GM12878 (cell line): ENCODE results near the gene TCF7L1. TPM values are rescaled to one million over a fixed set of nuclear protein-coding genes. Genes with fewer than 3 reads are reported as not detected.

Source experiments
- ATAC-seq: fragments of 200-7000 bp; cut with Tn5 transposase; 3 replicates; pipeline ENCODE4 v1.9.1; 2020; ENCODE audit warnings: mild to moderate bottlenecking, moderate library complexity
- BruUV-seq: library from RNA; stranded (reverse); fragments of 400-500 nt; replicated peaks from 2 replicates; lab custom pipeline; 2021; lab: Mats Ljungman, UMichigan
- CTCF ChIA-PET: fragments of 300-600 bp; sonication (Branson Sonifier 250); formaldehyde crosslinking; extraction: SDS; loops from one replicate; lab custom pipeline; 2021; ENCODE audit warnings: inconsistent platforms; lab: Yijun Ruan, JAX
- POLR2A ChIA-PET: fragments of 350-600 bp; formaldehyde crosslinking; extraction: SDS; loops from one replicate; lab custom pipeline; 2021; ENCODE audit warnings: inconsistent platforms; lab: Charles Lee
- RAD21 ChIA-PET: fragments of 300-600 bp; sonication (Branson Sonifier 250); formaldehyde crosslinking; loops from one replicate; lab custom pipeline; 2023; ENCODE audit warnings: antibody characterized with exemption; ENCODE audit not compliant: unreplicated experiment; lab: Charles Lee
- SMC1A ChIA-PET: fragments of 300-600 bp; sonication (Branson Sonifier 250); formaldehyde crosslinking; loops from one replicate; lab custom pipeline; 2023; ENCODE audit not compliant: unreplicated experiment, uncharacterized antibody; lab: Charles Lee
- DNase-seq: peaks from one replicate; pipeline ENCODE4 v3.0.0-alpha.2; 2011; ENCODE audit warnings: low read depth, low spot score
- FAIRE-seq: peaks from 3 replicates; lab custom pipeline; 2011; peaks lifted over from hg19 to GRCh38; lab: Jason Lieb, UNC
- H2AFZ ChIP-seq: 2 replicates; pipeline ENCODE4 v1.6.0; 2011; ENCODE audit warnings: low read depth, low read length, control low read depth; ENCODE audit not compliant: control insufficient read depth
- H3K27ac ChIP-seq: 2 replicates; pipeline ENCODE4 v1.5.1; 2011; ENCODE audit warnings: control low read depth; ENCODE audit not compliant: control insufficient read depth, insufficient read depth
- H3K27me3 ChIP-seq, 2 experiments: replicated peaks in 1 of 2; 2 replicates each; pipeline versions ENCODE4 v1.6.0 to v1.6.1; 2011; ENCODE audit warnings: low read length in 1 of 2; ENCODE audit not compliant: control insufficient read depth in 2 of 2, insufficient read depth in 2 of 2
- H3K36me3 ChIP-seq, 2 experiments: 2 replicates each; pipeline ENCODE4 v1.5.1; 2011; ENCODE audit warnings: low read length in 1 of 2; ENCODE audit not compliant: control insufficient read depth in 2 of 2, insufficient read depth in 2 of 2
- H3K4me1 ChIP-seq: 2 replicates; pipeline ENCODE4 v1.6.1; 2011; ENCODE audit warnings: mild to moderate bottlenecking, low read length, moderate library complexity, mixed read lengths; ENCODE audit not compliant: control insufficient read depth, insufficient read depth
- H3K4me2 ChIP-seq: 2 replicates; pipeline ENCODE4 v1.6.0; 2011; ENCODE audit warnings: control low read depth; ENCODE audit not compliant: control insufficient read depth, insufficient read depth
- H3K4me3 ChIP-seq: fragments of 200-600 bp; sonication (generic); 2 replicates; pipeline ENCODE4 v1.5.1; 2016
- H3K79me2 ChIP-seq: 2 replicates; pipeline ENCODE4 v1.6.0; 2011; ENCODE audit warnings: low read length; ENCODE audit not compliant: control insufficient read depth, insufficient read depth
- H3K9ac ChIP-seq: 2 replicates; pipeline ENCODE4 v1.8.0; 2011; ENCODE audit warnings: low read length, control low read depth, mixed read lengths; ENCODE audit not compliant: control insufficient read depth, insufficient read depth
- H3K9me3 ChIP-seq: replicated peaks from 3 replicates; pipeline ENCODE4 v1.5.1; 2011; ENCODE audit warnings: mild to moderate bottlenecking, low read length; ENCODE audit not compliant: control insufficient read depth, insufficient read depth
- H4K20me1 ChIP-seq: 2 replicates; pipeline ENCODE4 v1.6.0; 2011; ENCODE audit not compliant: control insufficient read depth, insufficient read depth
- EZH2 ChIP-seq: IDR thresholded peaks from 2 replicates; pipeline ENCODE4 v1.6.1; 2012; ENCODE audit warnings: low read depth, mild to moderate bottlenecking, control low read depth, inconsistent platforms, low read length, borderline replicate concordance; ENCODE audit not compliant: control insufficient read depth
- FOXK2 ChIP-seq: fragments of 450-650 bp; IDR thresholded peaks from 2 replicates; pipeline ENCODE4 v1.6.1; 2017; ENCODE audit warnings: mild to moderate bottlenecking, moderate library complexity
- HDAC6 ChIP-seq: fragments of 200-600 bp; sonication (generic); IDR thresholded peaks from one replicate; pipeline ENCODE4 v1.8.0; 2017; ENCODE audit warnings: antibody characterized with exemption; ENCODE audit not compliant: unreplicated experiment
- MTA2 ChIP-seq: fragments of 450-650 bp; IDR thresholded peaks from 2 replicates; pipeline ENCODE4 v1.6.1; 2016; ENCODE audit warnings: low read depth, mild to moderate bottlenecking, moderate library complexity
- NFXL1 ChIP-seq: fragments of 450-650 bp; IDR thresholded peaks from 2 replicates; pipeline ENCODE4 v1.6.1; 2017; ENCODE audit warnings: antibody characterized with exemption, mild to moderate bottlenecking, borderline replicate concordance
- NFYA ChIP-seq: IDR thresholded peaks from 2 replicates; pipeline ENCODE4 v1.6.1; 2011; ENCODE audit warnings: low read depth, mild to moderate bottlenecking, low read length, improper control_type of control experiment, borderline replicate concordance
- POLR2AphosphoS5 ChIP-seq: IDR thresholded peaks from 2 replicates; pipeline ENCODE4 v1.6.1; 2011; ENCODE audit warnings: mild to moderate bottlenecking, low read length, inconsistent platforms
- SMAD5 ChIP-seq: IDR thresholded peaks from 2 replicates; pipeline ENCODE4 v1.6.1; 2016; ENCODE audit warnings: antibody characterized with exemption, low read depth
- SUPT20H ChIP-seq: IDR thresholded peaks from 2 replicates; pipeline ENCODE4 v1.6.1; 2011; ENCODE audit warnings: low read depth, mild to moderate bottlenecking, low read length, moderate library complexity, borderline replicate concordance; ENCODE audit not compliant: control insufficient read depth
- WRNIP1 ChIP-seq: IDR thresholded peaks from 2 replicates; pipeline ENCODE4 v1.6.1; 2011; ENCODE audit warnings: low read depth, low read length, improper control_type of control experiment, borderline replicate concordance
- WGBS: methylation state at CpG from one replicate; pipeline ENCODE4 v1.1.6; 2016; ENCODE audit warnings: low lambda C conversion rate; ENCODE audit not compliant: insufficient replicate concordance, insufficient coverage; ENCODE audit errors: missing lambda C conversion rate; 5-methylcytosine and 5-hydroxymethylcytosine counted together
- in situ Hi-C: fragments of 300-500 bp; cut with MboI; formaldehyde crosslinking; loops from 9 replicates; pipeline ENCODE4 v1.14.3; 2018; ENCODE audit warnings: mixed read lengths
- intact Hi-C: fragments of 100-400 bp; cut with micrococcal nuclease; formaldehyde crosslinking; loops from one replicate; pipeline ENCODE4 v1.14.2; 2022; ENCODE audit not compliant: unreplicated experiment
- polyA plus RNA-seq, 11 experiments: library from polyadenylated mRNA; depleted of rRNA in 4 of 11; unstranded in 6 of 11; stranded (reverse) in 5 of 11; fragments of >200 nt; fragmentation: Nextera tagmentation in 4 of 11; fragmentation: Illumina TruSeq in 1 of 11; extraction: Ambion mirVana in 4 of 11; extraction: Trizol in 1 of 11; gene quantifications; 1 replicate in 1 of 11; 2 replicates in 10 of 11; pipeline versions ENCODE4 v1.2.1 to v1.2.3, GENCODE V29; 2011 to 2016; ENCODE audit warnings: inconsistent platforms in 2 of 11, missing spikeins in 2 of 11, low read depth in 1 of 11
- total RNA-seq, 4 experiments: library from RNA; depleted of rRNA in 3 of 4; stranded (reverse); fragments of >200 nt in 3 of 4; fragmentation: Illumina TruSeq in 1 of 4; extraction: Trizol in 1 of 4; gene quantifications; 2 replicates each; pipeline versions ENCODE4 v1.2.1 to v1.2.3, GENCODE V29; 2013 to 2021
- TF ChIP-seq, protein P1 (sequence below): IDR thresholded peaks from 2 replicates; pipeline ENCODE4 v1.6.1; 2011; ENCODE audit warnings: low read depth, low read length, improper control_type of control experiment, borderline replicate concordance
- TF ChIP-seq, protein P2 (sequence below): fragments of 450-650 bp; IDR thresholded peaks from 2 replicates; pipeline ENCODE4 v1.6.1; 2017; ENCODE audit warnings: low read depth, mild to moderate bottlenecking, moderate library complexity
- TF ChIP-seq, protein P3 (sequence below): fragments of 450-650 bp; IDR thresholded peaks from 2 replicates; pipeline ENCODE4 v1.6.1; 2014; ENCODE audit warnings: mild to moderate bottlenecking
- TF ChIP-seq, protein P4 (sequence below): fragments of 450-650 bp; formaldehyde crosslinking; IDR thresholded peaks from 2 replicates; pipeline ENCODE4 v1.4.0; 2022; ENCODE audit warnings: mild to moderate bottlenecking, moderate library complexity

Gene TCF7L1
- total and polyA plus RNA-seq, 10 of the 15 experiments (the other 5 are each of a cell fraction or from before 2014, with no cell fraction given), result 0.03 to 0.11 (median 0.10) TPM; not detected in 7

DNA sequence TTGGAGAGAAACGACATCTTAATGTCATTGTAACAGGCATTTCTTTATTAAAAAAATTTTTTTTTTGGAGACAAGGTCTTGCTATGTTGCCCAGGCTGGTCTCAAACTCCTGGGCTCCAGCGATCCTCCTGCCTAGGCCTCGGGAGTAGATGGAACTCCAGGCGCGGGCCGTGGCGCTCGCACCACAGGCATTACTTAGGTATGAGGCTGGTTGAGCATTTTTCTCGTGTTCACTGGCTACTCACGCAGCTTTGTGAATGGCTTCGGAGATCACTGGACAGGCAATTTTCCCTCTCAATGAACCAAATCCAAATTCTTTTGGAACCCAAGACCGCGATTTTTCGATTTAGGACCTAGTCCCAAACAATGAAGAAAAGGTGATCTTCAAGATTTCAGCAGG, 795 bp upstream of the TCF7L1 start:
- intact Hi-C loops (loop anchor here (5.0 kb wide), 1 partner anchor 155 kb away; no protein-coding TSS in a partner anchor), in situ Hi-C loops (no loop called here)
- DNase-seq (no peak), ATAC-seq (no peak), FAIRE-seq (no peak)
- Histone ChIP-seq H3K27ac (no peak overlapping the region), H3K4me1 (no peaks in the 10 kb centered on the region), H2AFZ (no peak overlapping the region), H3K27me3 (peaks cover 8 to 14% of the 10 kb centered on the region in 2 experiments), H3K36me3 (no peaks in the 10 kb centered on the region), H3K9ac (no peak overlapping the region), H3K4me2 (peak overlapping the region; percentile 59; the same call in 1 of the 2 replicates), H4K20me1 (no peaks in the 10 kb centered on the region), H3K9me3 (no peaks in the 10 kb centered on the region), H3K79me2 (no peaks in the 10 kb centered on the region), H3K4me3 (no peak overlapping the region)
- ChIA-PET SMC1A (no interaction called here), RAD21 (no interaction called here), CTCF (no interaction called here), POLR2A (no interaction called here)
- WGBS, result 58% methylated on average over 14 of the region's 14 CpGs
- no TSS peak for BruUV-seq
- TF ChIP-seq NFYA, result no peak
- TF ChIP-seq FOXK2, result no peak
- no peak for TF ChIP-seq HDAC6
- no peak for TF ChIP-seq WRNIP1
- TF ChIP-seq, protein P1, sequence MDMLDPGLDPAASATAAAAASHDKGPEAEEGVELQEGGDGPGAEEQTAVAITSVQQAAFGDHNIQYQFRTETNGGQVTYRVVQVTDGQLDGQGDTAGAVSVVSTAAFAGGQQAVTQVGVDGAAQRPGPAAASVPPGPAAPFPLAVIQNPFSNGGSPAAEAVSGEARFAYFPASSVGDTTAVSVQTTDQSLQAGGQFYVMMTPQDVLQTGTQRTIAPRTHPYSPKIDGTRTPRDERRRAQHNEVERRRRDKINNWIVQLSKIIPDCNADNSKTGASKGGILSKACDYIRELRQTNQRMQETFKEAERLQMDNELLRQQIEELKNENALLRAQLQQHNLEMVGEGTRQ, result no peak
- TF ChIP-seq SMAD5, result no peak
- no peak for TF ChIP-seq SUPT20H
- no peak for TF ChIP-seq POLR2AphosphoS5
- TF ChIP-seq, protein P2, sequence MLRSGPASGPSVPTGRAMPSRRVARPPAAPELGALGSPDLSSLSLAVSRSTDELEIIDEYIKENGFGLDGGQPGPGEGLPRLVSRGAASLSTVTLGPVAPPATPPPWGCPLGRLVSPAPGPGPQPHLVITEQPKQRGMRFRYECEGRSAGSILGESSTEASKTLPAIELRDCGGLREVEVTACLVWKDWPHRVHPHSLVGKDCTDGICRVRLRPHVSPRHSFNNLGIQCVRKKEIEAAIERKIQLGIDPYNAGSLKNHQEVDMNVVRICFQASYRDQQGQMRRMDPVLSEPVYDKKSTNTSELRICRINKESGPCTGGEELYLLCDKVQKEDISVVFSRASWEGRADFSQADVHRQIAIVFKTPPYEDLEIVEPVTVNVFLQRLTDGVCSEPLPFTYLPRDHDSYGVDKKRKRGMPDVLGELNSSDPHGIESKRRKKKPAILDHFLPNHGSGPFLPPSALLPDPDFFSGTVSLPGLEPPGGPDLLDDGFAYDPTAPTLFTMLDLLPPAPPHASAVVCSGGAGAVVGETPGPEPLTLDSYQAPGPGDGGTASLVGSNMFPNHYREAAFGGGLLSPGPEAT, result no peak
- TF ChIP-seq, protein P3, sequence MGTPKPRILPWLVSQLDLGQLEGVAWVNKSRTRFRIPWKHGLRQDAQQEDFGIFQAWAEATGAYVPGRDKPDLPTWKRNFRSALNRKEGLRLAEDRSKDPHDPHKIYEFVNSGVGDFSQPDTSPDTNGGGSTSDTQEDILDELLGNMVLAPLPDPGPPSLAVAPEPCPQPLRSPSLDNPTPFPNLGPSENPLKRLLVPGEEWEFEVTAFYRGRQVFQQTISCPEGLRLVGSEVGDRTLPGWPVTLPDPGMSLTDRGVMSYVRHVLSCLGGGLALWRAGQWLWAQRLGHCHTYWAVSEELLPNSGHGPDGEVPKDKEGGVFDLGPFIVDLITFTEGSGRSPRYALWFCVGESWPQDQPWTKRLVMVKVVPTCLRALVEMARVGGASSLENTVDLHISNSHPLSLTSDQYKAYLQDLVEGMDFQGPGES, result no peak
- no peak for TF ChIP-seq MTA2
- TF ChIP-seq, protein P4, sequence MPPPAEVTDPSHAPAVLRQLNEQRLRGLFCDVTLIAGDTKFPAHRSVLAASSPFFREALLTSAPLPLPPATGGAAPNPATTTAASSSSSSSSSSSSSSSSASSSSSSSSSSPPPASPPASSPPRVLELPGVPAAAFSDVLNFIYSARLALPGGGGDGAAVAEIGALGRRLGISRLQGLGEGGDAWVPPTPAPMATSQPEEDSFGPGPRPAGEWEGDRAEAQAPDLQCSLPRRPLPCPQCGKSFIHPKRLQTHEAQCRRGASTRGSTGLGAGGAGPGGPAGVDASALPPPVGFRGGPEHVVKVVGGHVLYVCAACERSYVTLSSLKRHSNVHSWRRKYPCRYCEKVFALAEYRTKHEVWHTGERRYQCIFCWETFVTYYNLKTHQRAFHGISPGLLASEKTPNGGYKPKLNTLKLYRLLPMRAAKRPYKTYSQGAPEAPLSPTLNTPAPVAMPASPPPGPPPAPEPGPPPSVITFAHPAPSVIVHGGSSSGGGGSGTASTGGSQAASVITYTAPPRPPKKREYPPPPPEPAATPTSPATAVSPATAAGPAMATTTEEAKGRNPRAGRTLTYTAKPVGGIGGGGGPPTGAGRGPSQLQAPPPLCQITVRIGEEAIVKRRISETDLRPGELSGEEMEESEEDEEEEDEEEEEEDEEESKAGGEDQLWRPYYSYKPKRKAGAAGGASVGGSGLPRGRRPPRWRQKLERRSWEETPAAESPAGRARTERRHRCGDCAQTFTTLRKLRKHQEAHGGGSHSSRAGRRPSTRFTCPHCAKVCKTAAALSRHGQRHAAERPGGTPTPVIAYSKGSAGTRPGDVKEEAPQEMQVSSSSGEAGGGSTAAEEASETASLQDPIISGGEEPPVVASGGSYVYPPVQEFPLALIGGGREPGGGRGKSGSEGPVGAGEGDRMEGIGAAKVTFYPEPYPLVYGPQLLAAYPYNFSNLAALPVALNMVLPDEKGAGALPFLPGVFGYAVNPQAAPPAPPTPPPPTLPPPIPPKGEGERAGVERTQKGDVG (CRISPR knock-in tag), result no peak
- TF ChIP-seq NFXL1, result no peak
- no peak for TF ChIP-seq EZH2
